GM12872 (cell line): ENCODE measurements around the gene NCOA7.

Source experiments
- CTCF ChIP-seq: IDR thresholded peaks from 3 replicates; pipeline ENCODE4 v1.5.1; 2011; ENCODE audit warnings: low read depth, mild to moderate bottlenecking, low read length, moderate library complexity; ENCODE audit not compliant: insufficient read depth

NCOA7 gene

DNA sequence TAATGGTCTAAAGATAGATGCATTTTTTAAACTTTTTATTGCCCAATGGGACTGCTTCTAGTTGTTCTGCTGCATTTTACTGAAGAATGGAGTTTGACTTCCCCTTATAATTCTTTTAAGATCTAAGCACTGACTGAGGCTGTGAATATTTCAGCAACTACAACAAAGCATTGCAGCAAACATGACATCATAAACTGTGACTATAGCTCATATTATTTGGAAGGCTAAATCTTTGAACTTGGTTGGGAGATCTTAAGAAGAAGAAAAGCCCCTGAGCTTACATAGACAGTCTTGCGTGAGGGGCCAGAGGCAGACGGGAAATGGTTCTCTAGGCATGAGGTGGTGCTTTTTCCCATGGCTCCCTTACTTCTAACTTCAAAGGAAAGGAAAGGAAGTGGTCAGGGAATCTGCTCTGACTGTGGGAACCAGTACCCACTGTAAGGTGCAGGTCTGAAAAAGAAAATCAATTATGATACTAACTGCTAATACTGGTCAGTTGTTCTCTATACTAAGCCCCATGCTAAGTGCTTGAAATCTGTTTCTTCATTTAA, 26.6 kb upstream of the NCOA7 start:
- TF ChIP-seq CTCF: no peak

DNA sequence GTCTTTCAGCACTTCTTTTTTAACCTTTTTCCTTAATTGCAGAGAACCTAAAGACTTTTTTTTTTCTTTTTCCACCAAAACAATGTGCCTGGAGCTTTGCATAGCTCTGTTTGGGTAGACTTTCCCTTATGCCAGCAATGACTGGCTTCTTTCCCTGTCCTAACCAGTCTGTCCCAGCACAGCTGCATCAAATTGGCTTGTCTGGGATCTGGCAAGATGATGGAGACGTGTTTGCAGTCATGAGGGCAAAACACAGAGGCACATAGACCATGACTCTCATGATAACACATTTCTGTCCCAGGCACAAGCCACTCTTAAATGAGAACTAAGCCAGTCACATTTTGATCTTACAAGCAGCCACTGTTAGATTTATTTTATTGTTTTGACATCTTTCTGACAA, 24.8 kb upstream of the NCOA7 start:
- no peak for TF ChIP-seq CTCF

GRCh38 chr6:125766641-125767040, 24.1 kb upstream of the NCOA7 start:
- no peak for TF ChIP-seq CTCF

GRCh38 chr6:125769147-125769783, 21.5 kb upstream of the NCOA7 start:
- TF ChIP-seq CTCF: no peak

GRCh38 chr6:125773387-125774341, 17.1 kb upstream of the NCOA7 start:
- TF ChIP-seq CTCF: no peak

GRCh38 chr6:125779924-125780539, 10.7 kb upstream of the NCOA7 start:
- TF ChIP-seq CTCF: peak; percentile 22; the same call in 1 of the 3 replicates
